Stimulated activated CD4-positive, alpha-beta T cell treated with anti-CD3 and anti-CD28 coated beads, Interleukin-12 subunit alpha, Interleukin-12 subunit beta, amount 100 ng/mL, for 4 hours (primary cell): ENCODE data around the gene DPP6.
A peak's percentile ranks its signal among the peaks of the same experiment; 100 is the strongest.
"Not testable (repeated sequence)": the region's sequence is repeated elsewhere in the genome, so short reads cannot be mapped to it uniquely, and the experiment has no call there.

ENCODE experiments used
- DNase-seq: peaks from one replicate; pipeline ENCODE4 v3.0.0-alpha.2; 2020

DPP6 gene

GRCh38 chr7:154919344-154920225, 867.4 kb downstream of the DPP6 start:
- no peak for DNase-seq

DNA sequence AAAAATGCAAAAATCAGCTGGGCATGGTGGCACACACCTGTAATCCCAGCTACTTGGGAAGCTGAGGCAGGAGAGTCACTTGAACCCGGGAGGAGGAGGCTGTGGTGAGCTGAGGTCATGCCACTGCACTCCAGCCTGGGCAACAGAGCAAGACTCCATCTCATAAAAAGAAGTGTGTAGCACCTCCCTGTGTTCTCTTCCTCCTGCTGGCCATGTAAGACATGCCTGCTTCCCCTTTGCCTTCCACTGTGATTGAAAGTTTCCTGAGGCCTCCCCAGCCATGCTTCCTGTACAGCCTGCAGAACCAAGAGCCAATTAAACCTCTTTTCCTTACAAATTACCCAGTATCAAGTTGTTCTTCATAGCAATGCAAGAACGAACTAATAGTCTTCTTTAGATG, 870.3 kb downstream of the DPP6 start:
- not testable (repeated sequence) for DNase-seq

DNA sequence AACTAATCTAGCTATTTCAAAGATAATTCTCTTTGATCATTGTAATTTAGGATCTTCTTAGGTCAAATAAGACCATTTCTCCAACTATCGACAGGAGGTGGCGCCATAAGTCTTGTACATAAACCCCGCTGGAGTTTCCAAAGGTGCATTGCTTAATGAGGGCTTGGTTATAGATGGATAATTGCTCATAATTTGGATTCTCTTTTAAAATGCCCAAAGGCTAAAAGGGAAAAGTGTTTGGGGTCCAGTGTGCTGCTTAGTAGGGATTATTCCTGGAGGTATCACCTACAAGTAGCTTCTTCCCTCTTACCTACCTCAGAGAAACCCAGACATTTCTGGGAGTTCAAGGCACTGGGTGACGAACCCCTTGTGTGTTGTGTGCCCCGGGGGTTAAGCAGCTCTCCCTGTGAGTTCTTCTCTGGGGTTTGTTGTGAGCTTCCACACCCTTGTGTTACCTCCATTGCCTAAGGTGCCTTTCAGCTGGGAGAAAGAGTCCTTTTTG, 875.5 kb downstream of the DPP6 start:
- DNase-seq, result peak; percentile 67

- no peak for DNase-seq
These were observed 876.2 kb downstream of the DPP6 start for GRCh38 chr7:154928136-154929005.

- no peak for DNase-seq
These were observed 877.0 kb downstream of the DPP6 start for GRCh38 chr7:154929006-154929726.

DNA sequence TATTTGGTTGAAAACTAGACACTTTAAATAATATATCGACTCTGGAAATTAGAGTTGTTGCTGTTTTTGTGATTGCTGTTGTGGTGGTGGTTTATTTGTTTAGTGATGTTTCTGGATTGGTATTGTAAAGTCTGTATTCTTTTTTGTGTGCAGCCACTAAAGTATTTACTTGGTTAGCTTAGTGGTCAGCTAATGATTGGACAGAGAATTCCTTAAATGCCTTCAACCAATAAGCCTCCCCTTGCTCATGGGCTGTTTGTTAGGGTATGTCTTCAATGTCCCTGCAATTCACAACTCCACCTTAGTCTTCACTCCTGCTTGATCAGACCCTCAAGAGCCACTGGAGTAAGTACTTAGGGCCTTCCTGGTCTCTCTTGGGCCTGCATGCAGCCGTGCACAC, 879.7 kb downstream of the DPP6 start:
- no peak for DNase-seq

DNA sequence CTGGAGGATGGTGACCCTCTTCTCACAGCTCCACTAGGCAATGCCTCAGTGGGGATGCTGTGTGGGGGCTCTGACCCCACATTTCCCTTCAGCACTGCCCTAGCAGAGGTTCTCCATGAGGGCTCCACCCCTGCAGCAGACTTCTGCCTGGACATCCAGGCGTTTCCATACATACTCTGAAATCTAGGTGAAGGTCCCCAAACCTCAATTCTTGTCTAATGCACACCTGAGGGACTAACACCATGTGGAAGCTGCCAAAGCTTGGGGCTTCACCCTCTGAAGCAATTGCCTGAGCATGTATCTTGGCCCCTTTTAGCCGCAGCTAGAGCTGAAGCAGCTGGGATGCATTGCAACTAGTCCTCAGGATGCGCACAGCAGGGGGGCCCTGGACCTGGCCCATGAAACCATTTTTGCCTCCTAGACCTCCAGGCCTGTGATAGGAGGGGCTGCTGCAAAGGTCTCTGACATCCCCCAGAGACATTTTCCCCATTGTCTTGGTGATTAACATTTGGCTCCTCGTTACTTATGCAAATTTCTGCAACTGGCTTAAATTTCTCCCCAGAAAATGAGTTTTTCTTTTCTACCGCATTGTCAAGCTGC, 882.3 kb downstream of the DPP6 start:
- not testable (repeated sequence) for DNase-seq

DNA sequence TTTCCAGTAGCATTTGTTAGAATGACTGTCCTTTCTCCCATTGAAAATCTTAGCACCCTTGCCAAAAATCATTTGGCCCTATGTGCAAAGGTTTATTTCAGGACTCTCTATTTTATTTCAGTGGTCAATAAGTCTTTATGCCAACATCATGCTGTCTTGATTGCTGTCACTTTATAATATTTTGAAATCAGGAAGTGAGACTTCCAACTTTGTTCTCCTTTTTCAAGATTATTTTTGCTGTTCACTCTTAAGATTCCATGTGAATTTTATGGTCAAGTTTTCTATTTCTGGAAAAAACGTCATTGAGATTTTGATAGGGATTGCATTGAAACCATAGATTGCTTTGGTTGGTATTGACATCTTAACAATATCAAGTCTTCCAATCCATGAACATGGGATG, 885.6 kb downstream of the DPP6 start:
- DNase-seq, result no peak

GRCh38 chr7:154942691-154943090, 890.5 kb downstream of the DPP6 start:
- DNase-seq, result no peak
